PC-9 (cell line): Measurements from ENCODE around the gene SOX13. TPM values are rescaled to one million over a fixed set of nuclear protein-coding genes. Genes with fewer than 3 reads are reported as not detected.

ENCODE experiments used
- BruUV-seq: library from RNA; stranded (reverse); fragments of 400-500 nt; replicated peaks from 2 replicates; lab custom pipeline; 2021; lab: Mats Ljungman, UMichigan
- CTCF ChIA-PET: fragments of 300-600 bp; sonication (Branson Sonifier 250); formaldehyde crosslinking; loops from one replicate; lab custom pipeline; 2022; ENCODE audit warnings: antibody characterized with exemption; lab: Charles Lee
- POLR2A ChIA-PET: fragments of 300-600 bp; sonication (Branson Sonifier 250); formaldehyde crosslinking; loops from one replicate; lab custom pipeline; 2022; ENCODE audit warnings: antibody characterized with exemption; ENCODE audit not compliant: unreplicated experiment; lab: Charles Lee
- DNase-seq, 2 experiments: peaks; one replicate each; pipeline versions ENCODE4 v3.0.0 to v3.0.0-alpha.2; 2015 to 2022; ENCODE audit warnings: mixed read lengths in 1 of 2
- H2AFZ ChIP-seq: fragments of 200-600 bp; sonication (generic); 2 replicates; pipeline ENCODE4 v1.8.1; 2017; ENCODE audit warnings: antibody characterized with exemption
- H3F3A ChIP-seq: fragments of 200-600 bp; sonication (generic); 2 replicates; pipeline ENCODE4 v1.8.1; 2017; ENCODE audit warnings: antibody characterized with exemption, mild to moderate bottlenecking, low read depth; ENCODE audit not compliant: insufficient read depth
- H3K27ac ChIP-seq: fragments of 200-600 bp; sonication (generic); 2 replicates; pipeline ENCODE4 v1.6.1; 2016; ENCODE audit warnings: mixed run types
- H3K27me3 ChIP-seq: fragments of 200-600 bp; sonication (generic); 2 replicates; pipeline ENCODE4 v1.6.1; 2016; ENCODE audit warnings: low read depth, mixed run types; ENCODE audit not compliant: insufficient read depth
- H3K36me3 ChIP-seq: fragments of 200-600 bp; sonication (generic); 2 replicates; pipeline ENCODE4 v1.6.1; 2016; ENCODE audit warnings: low read depth, mixed run types
- H3K4me1 ChIP-seq: fragments of 200-600 bp; sonication (generic); replicated peaks from 2 replicates; pipeline ENCODE4 v1.6.1; 2016; ENCODE audit warnings: mixed run types; ENCODE audit not compliant: insufficient read depth
- H3K4me2 ChIP-seq: fragments of 200-600 bp; sonication (generic); 2 replicates; pipeline ENCODE4 v1.6.1; 2017; ENCODE audit warnings: mixed run types
- H3K4me3 ChIP-seq: fragments of 200-600 bp; sonication (generic); 2 replicates; pipeline ENCODE4 v1.6.1; 2016; ENCODE audit warnings: mixed run types
- H3K79me2 ChIP-seq: fragments of 200-600 bp; sonication (generic); 2 replicates; pipeline ENCODE4 v1.6.1; 2017; ENCODE audit warnings: low read depth, mixed run types
- H3K9me2 ChIP-seq: fragments of 200-600 bp; sonication (generic); 2 replicates; pipeline ENCODE4 v1.8.1; 2017; ENCODE audit warnings: mild to moderate bottlenecking; ENCODE audit not compliant: insufficient read depth
- H3K9me3 ChIP-seq: fragments of 200-600 bp; sonication (generic); 2 replicates; pipeline ENCODE4 v1.8.1; 2016; ENCODE audit warnings: low read depth; ENCODE audit not compliant: insufficient read depth
- H4K20me1 ChIP-seq: fragments of 200-600 bp; sonication (generic); 2 replicates; pipeline ENCODE4 v1.8.1; 2017; ENCODE audit not compliant: insufficient read depth
- EZH2 ChIP-seq: fragments of 200-600 bp; sonication (generic); IDR thresholded peaks from 2 replicates; pipeline ENCODE4 v1.8.0; 2017; ENCODE audit warnings: antibody characterized with exemption, low read depth
- intact Hi-C: fragments of 100-400 bp; cut with micrococcal nuclease; formaldehyde crosslinking; loops from one replicate; pipeline ENCODE4 v1.10.0; 2022; ENCODE audit not compliant: unreplicated experiment
- total RNA-seq: library from RNA; stranded (reverse); gene quantifications from 2 replicates; pipeline ENCODE4 v1.2.3, GENCODE V29; 2021
- TF ChIP-seq, protein P1 (sequence below): fragments of 200-600 bp; sonication (generic); conservative IDR thresholded peaks from 2 replicates; pipeline ENCODE4 v1.6.1; 2017; ENCODE audit warnings: mixed run types, antibody characterized with exemption, mild to moderate bottlenecking, moderate library complexity

Gene SOX13
- total RNA-seq, 1 experiment from 2014 or later: 89.9 TPM

GRCh38 chr1:204032642-204033235 is 40.2 kb upstream of the SOX13 start:
- no peaks in the 10 kb centered on the region for H3K4me1 ChIP-seq
- no peaks in the 10 kb centered on the region for H3K27me3 ChIP-seq
- no peaks in the 10 kb centered on the region for H3K79me2 ChIP-seq
- no peaks in the 10 kb centered on the region for H3K36me3 ChIP-seq
- ChIA-PET POLR2A (interaction anchor here (0.6 to 0.7 kb wide), 4 partner anchors 32 to 1642 kb away, joined by 3 to 7 read pairs (median 6); no protein-coding TSS in a partner anchor), CTCF (no interaction called here)
- H3K4me3 ChIP-seq: no peak overlapping the region
- no peaks in the 10 kb centered on the region for H3K9me3 ChIP-seq
- no TSS peak for BruUV-seq
- no peak overlapping the region for H2AFZ ChIP-seq
- DNase-seq: peak in 1 of 2 experiments; percentile 15
- intact Hi-C loops: no loop called here
- no peaks in the 10 kb centered on the region for H3F3A ChIP-seq
- H3K4me2 ChIP-seq: no peak overlapping the region
- TF ChIP-seq, protein P1, sequence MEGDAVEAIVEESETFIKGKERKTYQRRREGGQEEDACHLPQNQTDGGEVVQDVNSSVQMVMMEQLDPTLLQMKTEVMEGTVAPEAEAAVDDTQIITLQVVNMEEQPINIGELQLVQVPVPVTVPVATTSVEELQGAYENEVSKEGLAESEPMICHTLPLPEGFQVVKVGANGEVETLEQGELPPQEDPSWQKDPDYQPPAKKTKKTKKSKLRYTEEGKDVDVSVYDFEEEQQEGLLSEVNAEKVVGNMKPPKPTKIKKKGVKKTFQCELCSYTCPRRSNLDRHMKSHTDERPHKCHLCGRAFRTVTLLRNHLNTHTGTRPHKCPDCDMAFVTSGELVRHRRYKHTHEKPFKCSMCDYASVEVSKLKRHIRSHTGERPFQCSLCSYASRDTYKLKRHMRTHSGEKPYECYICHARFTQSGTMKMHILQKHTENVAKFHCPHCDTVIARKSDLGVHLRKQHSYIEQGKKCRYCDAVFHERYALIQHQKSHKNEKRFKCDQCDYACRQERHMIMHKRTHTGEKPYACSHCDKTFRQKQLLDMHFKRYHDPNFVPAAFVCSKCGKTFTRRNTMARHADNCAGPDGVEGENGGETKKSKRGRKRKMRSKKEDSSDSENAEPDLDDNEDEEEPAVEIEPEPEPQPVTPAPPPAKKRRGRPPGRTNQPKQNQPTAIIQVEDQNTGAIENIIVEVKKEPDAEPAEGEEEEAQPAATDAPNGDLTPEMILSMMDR: no peak
- no peaks in the 10 kb centered on the region for H4K20me1 ChIP-seq
- H3K9me2 ChIP-seq: no peaks in the 10 kb centered on the region
- H3K27ac ChIP-seq: no peak overlapping the region

DNA sequence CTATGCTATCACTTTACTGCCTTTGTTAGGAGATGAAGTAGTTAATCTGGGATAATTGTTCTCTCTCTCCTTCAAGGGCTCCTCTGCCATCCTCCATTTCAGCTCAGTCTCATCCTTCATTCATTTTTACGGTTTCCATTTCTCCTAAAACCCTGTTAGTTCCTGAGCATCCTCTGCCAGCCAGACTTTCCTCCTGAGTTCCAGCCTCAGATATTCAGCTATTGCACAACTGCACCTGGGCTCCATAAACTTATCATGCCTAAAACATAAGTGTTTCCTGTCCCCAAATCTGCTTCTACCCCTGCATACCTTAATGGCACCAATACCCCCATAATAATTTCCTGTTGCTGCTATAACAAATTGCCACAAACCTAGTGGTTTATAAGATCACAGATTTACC is 39.6 kb upstream of the SOX13 start:
- Histone ChIP-seq H3K9me3 (no peaks in the 10 kb centered on the region), H2AFZ (no peak overlapping the region), H3K27me3 (no peaks in the 10 kb centered on the region), H3K4me2 (no peak overlapping the region), H3F3A (no peaks in the 10 kb centered on the region), H3K27ac (no peak overlapping the region), H4K20me1 (no peaks in the 10 kb centered on the region), H3K4me1 (no peaks in the 10 kb centered on the region), H3K9me2 (no peaks in the 10 kb centered on the region), H3K4me3 (no peak overlapping the region), H3K36me3 (no peaks in the 10 kb centered on the region), H3K79me2 (no peaks in the 10 kb centered on the region)
- ChIA-PET POLR2A (interaction anchor here (0.6 kb wide), 2 partner anchors 33 to 1643 kb away, joined by 3 to 5 read pairs; no protein-coding TSS in a partner anchor), CTCF (no interaction called here)
- TF ChIP-seq EZH2: no peak
- TF ChIP-seq, protein P1: no peak
- intact Hi-C loops: no loop called here
- DNase-seq: no peak
- BruUV-seq: no TSS peak

- BruUV-seq: no TSS peak
- H3K27ac ChIP-seq: no peak overlapping the region
- H3K9me3 ChIP-seq: no peaks in the 10 kb centered on the region
- POLR2A ChIA-PET: no interaction called here
- no peak for DNase-seq
- no peaks in the 10 kb centered on the region for H3K79me2 ChIP-seq
- H4K20me1 ChIP-seq: no peaks in the 10 kb centered on the region
- no peak overlapping the region for H3K4me3 ChIP-seq
- no peaks in the 10 kb centered on the region for H3F3A ChIP-seq
- H3K27me3 ChIP-seq: no peaks in the 10 kb centered on the region
- CTCF ChIA-PET: no interaction called here
- no peaks in the 10 kb centered on the region for H3K4me1 ChIP-seq
- intact Hi-C loops: no loop called here
- H3K36me3 ChIP-seq: no peaks in the 10 kb centered on the region
- TF ChIP-seq, protein P1: no peak
- no peak overlapping the region for H3K4me2 ChIP-seq
- no peak overlapping the region for H2AFZ ChIP-seq
- no peaks in the 10 kb centered on the region for H3K9me2 ChIP-seq
These were observed 35.8 kb upstream of the SOX13 start for GRCh38 chr1:204036882-204037655.
